Mucosa of descending colon (tissue), 3 donors: ENCODE data around the gene GPSM3. TPM values are rescaled to one million over a fixed set of nuclear protein-coding genes. Genes with fewer than 3 reads are reported as not detected.
"Not testable (repeated sequence)": the region's sequence is repeated elsewhere in the genome, so short reads cannot be mapped to it uniquely, and the experiment has no call there.

Experiments used
- ATAC-seq: fragments of 200-7000 bp; cut with Tn5 transposase; one replicate; pipeline ENCODE4 v1.9.1; 2020; ENCODE audit warnings: mild to moderate bottlenecking, moderate library complexity
- DNase-seq, 3 donors: peaks; one replicate each; pipeline ENCODE4 v3.0.0-alpha.2; 2020
- H3K36me3 ChIP-seq: fragments of 200-600 bp; one replicate; pipeline ENCODE4 v1.8.0; 2021; ENCODE audit warnings: low read depth, mild to moderate bottlenecking
- H3K4me1 ChIP-seq: fragments of 200-600 bp; one replicate; pipeline ENCODE4 v1.8.0; 2021; ENCODE audit warnings: low read depth, mild to moderate bottlenecking
- H3K4me3 ChIP-seq: fragments of 200-600 bp; one replicate; pipeline ENCODE4 v1.8.0; 2021; ENCODE audit warnings: mild to moderate bottlenecking
- H3K9me3 ChIP-seq: fragments of 200-600 bp; one replicate; pipeline ENCODE4 v1.8.0; 2021; ENCODE audit warnings: mild to moderate bottlenecking
- intact Hi-C, 2 donors: fragments of 100-400 bp; cut with DNase I in 1 of 2; cut with micrococcal nuclease in 1 of 2; formaldehyde crosslinking; loops; one replicate each; pipeline versions ENCODE4 v1.11.0 to v1.11.1; 2022; cut with DNase I, micrococcal nuclease
- total RNA-seq, 3 donors: library from RNA; stranded (reverse); fragmentation: NEBNext Ultra II Directional in 2 of 3; extraction: Animal tissue kit (Norgen Biotek cat#: 25700) in 2 of 3; gene quantifications; one replicate each; pipeline versions ENCODE4 v1.2.1 to v1.2.4, GENCODE V29; 2021 to 2023
- TF ChIP-seq, protein P1 (sequence below): fragments of 200-600 bp; IDR thresholded peaks from one replicate; pipeline ENCODE4 v1.8.0; 2022; ENCODE audit warnings: antibody characterized with exemption, mild to moderate bottlenecking
- donor health status: DM: no; HTN: no; CAD: no; lungs with moderate emphysema.
- donor health status: DM: no; HTN: no; CAD: no.
- donor health status: DM: no; HTN: yes; CAD: no.

The GPSM3 gene
- total RNA-seq, 3 donors from 2014 or later: 6.6 to 14.7 (median 9.9) TPM

DNA sequence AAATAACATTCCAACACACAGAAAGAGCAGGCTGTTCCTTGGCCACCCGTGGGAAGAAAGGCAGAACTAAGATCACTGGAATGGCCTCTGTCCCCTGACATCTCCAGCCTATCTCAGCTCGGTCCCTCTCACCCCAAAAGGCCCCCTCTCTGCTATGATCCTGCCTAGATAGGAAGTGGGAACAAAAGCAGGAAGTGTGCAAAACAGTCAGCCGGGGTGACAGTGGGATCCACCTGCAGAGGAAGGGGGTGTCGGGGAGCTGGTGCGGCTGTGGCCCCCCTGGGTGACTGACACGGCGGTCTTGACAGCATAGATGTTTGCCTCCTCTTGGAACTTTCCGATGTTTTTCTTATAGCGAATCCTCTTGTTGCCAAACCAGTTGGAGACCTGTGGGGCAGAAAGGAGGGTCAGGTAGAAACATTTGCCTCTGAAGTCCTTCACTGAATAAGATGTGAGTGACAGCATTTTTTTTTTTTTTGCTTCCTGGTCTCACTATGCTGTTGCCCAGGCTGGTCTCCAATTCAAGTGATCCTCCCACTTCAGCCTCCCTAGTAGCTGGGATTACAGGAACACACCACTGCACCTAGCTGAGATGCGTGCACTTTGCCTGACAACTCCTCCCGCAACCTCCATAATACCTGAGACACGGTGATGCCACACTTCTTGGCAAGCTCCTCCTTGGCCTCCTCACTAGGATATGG, 5.3 kb downstream of the GPSM3 start:
- no peak for DNase-seq
- H3K4me1 ChIP-seq: peaks cover 21% of the 10 kb centered on the region
- TF ChIP-seq, protein P1, sequence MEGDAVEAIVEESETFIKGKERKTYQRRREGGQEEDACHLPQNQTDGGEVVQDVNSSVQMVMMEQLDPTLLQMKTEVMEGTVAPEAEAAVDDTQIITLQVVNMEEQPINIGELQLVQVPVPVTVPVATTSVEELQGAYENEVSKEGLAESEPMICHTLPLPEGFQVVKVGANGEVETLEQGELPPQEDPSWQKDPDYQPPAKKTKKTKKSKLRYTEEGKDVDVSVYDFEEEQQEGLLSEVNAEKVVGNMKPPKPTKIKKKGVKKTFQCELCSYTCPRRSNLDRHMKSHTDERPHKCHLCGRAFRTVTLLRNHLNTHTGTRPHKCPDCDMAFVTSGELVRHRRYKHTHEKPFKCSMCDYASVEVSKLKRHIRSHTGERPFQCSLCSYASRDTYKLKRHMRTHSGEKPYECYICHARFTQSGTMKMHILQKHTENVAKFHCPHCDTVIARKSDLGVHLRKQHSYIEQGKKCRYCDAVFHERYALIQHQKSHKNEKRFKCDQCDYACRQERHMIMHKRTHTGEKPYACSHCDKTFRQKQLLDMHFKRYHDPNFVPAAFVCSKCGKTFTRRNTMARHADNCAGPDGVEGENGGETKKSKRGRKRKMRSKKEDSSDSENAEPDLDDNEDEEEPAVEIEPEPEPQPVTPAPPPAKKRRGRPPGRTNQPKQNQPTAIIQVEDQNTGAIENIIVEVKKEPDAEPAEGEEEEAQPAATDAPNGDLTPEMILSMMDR: no peak
- no peaks in the 10 kb centered on the region for H3K9me3 ChIP-seq
- intact Hi-C loops: no loop called here
- no peaks in the 10 kb centered on the region for H3K36me3 ChIP-seq
- H3K4me3 ChIP-seq: no peak overlapping the region
- ATAC-seq: no peak

DNA sequence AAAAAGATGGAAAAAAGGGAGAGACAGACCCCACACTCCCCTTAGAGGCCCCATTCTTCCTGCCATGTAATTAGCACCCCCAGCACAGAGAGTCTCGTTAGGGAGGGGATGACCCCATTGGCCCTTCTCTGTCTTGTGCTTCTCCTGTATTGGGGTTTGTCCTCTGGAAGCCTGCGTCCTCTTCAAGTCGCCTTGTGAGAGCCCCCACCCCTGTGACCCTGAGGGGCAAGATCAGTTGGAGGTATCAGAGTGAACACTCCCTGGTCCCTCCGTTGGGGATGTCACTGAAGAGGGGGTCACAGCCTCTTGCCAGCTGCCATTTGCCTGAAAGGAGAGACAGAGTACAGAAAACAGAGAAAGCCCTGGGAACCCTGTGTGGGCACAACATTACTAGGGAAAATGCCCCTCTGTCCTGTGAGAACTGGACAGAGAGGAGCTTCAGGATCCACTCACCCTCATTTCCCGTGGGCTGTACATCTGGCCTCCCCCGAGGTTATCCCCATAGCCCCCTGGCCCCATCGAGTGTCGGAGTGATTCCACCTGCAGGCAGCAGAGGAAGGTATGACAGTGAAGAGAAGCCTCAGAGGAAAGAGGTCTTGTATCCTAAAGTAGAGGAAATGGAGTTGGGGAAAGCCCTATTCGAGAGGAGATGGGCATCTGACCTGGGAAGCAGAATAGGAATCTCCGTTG, 6.1 kb downstream of the GPSM3 start:
- H3K4me3 ChIP-seq, intact Hi-C loops, H3K9me3 ChIP-seq, H3K36me3 ChIP-seq, DNase-seq, ATAC-seq: not testable (repeated sequence)
- peaks cover 26% of the 10 kb centered on the region for H3K4me1 ChIP-seq

DNA sequence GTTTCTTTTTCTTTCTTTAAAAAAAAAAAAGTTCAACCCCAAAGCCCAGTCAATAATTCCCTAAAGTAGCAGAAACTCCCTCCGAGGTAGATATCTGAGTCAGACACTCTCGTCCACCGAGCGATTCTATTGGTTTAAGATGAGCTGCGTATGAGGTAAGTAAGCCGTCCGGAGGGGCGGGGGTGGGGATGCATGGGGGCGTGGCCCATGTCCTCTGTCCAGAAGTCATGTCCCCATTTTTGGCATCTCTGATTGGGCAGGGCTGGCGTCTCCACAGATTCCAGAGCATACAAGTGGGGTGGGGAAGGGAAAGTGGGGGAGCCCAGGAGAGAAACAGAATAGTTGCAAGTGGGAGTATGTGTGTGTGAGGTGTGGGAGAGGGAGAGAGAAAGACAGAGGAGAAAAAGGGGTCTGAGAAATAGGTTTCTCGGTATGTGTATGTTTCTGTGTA, 6.7 kb downstream of the GPSM3 start:
- H3K36me3 ChIP-seq, H3K4me3 ChIP-seq, H3K9me3 ChIP-seq, intact Hi-C loops: not testable (repeated sequence)
- H3K4me1 ChIP-seq: peaks cover 23% of the 10 kb centered on the region
- peak; percentile 45 for ATAC-seq
- peak; percentile 73 to 82 (median 77) for DNase-seq

DNA sequence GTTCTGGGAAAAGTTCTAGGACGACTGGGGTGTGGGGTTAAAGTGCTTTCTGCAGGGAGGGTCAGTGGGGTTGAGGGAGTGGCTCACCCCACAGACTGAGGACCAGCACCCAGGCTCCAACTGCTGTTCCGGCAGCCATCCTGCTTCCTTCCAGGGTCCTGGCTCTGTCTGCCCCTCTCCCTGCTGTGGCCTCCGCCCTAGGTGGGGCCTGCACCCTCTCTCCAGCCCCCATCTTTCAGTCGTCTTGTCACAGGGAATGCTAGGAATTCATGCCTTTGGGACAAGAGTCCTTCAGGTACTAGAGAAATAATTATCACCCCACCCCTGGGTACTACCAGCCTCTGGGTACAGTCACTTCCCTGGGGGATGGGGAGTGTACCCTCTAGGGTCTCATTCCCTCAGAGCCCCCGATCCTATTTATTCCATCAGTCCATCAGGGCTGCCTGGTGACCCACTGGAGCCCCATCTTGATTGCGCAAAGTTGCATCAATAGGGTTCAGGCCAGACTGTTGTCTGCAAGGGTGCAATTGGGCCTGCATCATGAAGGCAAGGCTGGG, 8.3 kb downstream of the GPSM3 start, which contains the start of gene AGER:
AGER (minus strand) TSS at position 170 of the 557 bp plus-strand sequence; CDS start at position 139, 31 bp downstream.
- DNase-seq: no peak
- H3K36me3 ChIP-seq: no peaks in the 10 kb centered on the region
- intact Hi-C loops: no loop called here
- TF ChIP-seq, protein P1: no peak
- H3K4me1 ChIP-seq: peaks cover 31% of the 10 kb centered on the region
- ATAC-seq: no peak
- no peak within 1 kb of the TSS for H3K4me3 ChIP-seq
- H3K9me3 ChIP-seq: no peaks in the 10 kb centered on the region

DNA sequence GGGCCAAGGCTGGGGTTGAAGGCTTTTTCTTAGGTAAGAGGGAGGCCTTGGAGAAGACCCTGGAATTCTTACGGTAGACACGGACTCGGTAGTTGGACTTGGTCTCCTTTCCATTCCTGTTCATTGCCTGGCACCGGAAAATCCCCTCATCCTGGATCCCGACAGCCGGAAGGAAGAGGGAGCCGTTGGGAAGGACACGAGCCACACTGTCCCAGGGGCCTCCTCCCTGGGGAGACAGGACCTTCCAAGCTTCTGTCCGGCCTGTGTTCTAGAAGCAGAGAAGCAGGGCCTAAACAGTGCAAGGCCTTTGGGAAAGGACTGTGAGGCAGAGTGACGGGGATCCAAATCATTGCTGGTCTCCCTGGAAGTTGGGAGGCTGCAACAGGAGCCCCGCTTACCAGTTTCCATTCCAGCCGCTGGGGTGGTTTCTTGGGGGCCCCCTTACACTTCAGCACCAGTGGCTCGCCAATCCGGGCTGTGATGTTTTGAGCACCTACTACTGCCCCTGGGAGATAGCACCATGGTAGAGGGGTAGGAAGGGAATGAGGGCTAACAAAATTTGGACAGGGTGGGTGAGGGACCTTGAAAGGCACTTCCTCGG, 8.9 kb downstream of the GPSM3 start:
- TF ChIP-seq, protein P1: no peak
- DNase-seq (no peak), ATAC-seq (no peak)
- Histone ChIP-seq H3K4me3 (no peak overlapping the region), H3K36me3 (no peaks in the 10 kb centered on the region), H3K9me3 (no peaks in the 10 kb centered on the region), H3K4me1 (peaks cover 30% of the 10 kb centered on the region)
- intact Hi-C loops: no loop called here

DNA sequence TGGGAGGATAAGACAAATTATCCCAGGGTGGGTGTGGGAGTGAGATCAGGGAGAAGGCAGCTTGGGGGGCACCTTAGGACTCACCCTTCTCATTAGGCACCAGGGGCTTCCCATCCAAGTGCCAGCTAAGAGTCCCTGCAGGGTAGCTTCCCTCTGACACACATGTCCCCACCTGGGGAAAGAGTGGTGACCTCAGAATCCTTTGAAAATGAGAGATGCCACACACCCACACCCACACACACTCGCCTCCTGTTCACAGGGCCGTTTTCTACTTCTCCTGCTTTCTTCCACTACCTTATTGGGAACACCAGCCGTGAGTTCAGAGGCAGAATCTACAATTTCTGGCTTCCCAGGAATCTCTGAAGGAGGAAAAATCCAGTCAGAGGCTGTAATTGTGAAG, 9.4 kb downstream of the GPSM3 start:
- ATAC-seq (no peak), DNase-seq (no peak)
- Histone ChIP-seq H3K36me3 (peaks cover 2% of the 10 kb centered on the region), H3K4me3 (no peak overlapping the region), H3K4me1 (peaks cover 28% of the 10 kb centered on the region), H3K9me3 (no peaks in the 10 kb centered on the region)
- intact Hi-C loops: no loop called here
- TF ChIP-seq, protein P1: no peak
